Keratinocyte (primary cell): ENCODE data around the gene ST3GAL6. TPM values are rescaled to one million over a fixed set of nuclear protein-coding genes. Genes with fewer than 3 reads are reported as not detected.

Source experiments
- DNase-seq: peaks from one replicate; pipeline ENCODE4 v3.0.0-alpha.2; 2011; ENCODE audit warnings: low read depth, missing footprints, low spot score
- FAIRE-seq: peaks from 2 replicates; lab custom pipeline; 2011; peaks lifted over from hg19 to GRCh38; lab: Jason Lieb, UNC
- H2AFZ ChIP-seq: 2 replicates; pipeline ENCODE4 v1.6.0; 2012; ENCODE audit warnings: low read length, control low read depth, inconsistent platforms; ENCODE audit not compliant: control insufficient read depth
- H3K27ac ChIP-seq: 2 replicates; pipeline ENCODE4 v1.5.1; 2011; ENCODE audit warnings: low read length; ENCODE audit not compliant: control insufficient read depth, insufficient read depth
- H3K27me3 ChIP-seq: 3 replicates; pipeline ENCODE4 v1.6.0; 2011; ENCODE audit warnings: low read length; ENCODE audit not compliant: control insufficient read depth, insufficient read depth; ENCODE audit errors: extremely low read depth
- H3K36me3 ChIP-seq, 2 experiments: 2 replicates in 1 of 2; 3 replicates in 1 of 2; pipeline ENCODE4 v1.5.1; 2011; ENCODE audit warnings: low read length in 2 of 2, mild to moderate bottlenecking in 1 of 2; ENCODE audit not compliant: control insufficient read depth in 2 of 2, insufficient read depth in 2 of 2; ENCODE audit errors: extremely low read depth in 1 of 2
- H3K4me1 ChIP-seq: 3 replicates; pipeline ENCODE4 v1.5.1; 2011; ENCODE audit warnings: low read length; ENCODE audit not compliant: control insufficient read depth, insufficient read depth; ENCODE audit errors: extremely low read depth
- H3K4me2 ChIP-seq: 3 replicates; pipeline ENCODE4 v1.6.0; 2011; ENCODE audit warnings: low read depth, low read length; ENCODE audit not compliant: control insufficient read depth, insufficient read depth; ENCODE audit errors: extremely low read depth
- H3K4me3 ChIP-seq, 3 experiments: fragments of 200-600 bp in 1 of 3; sonication (generic) in 1 of 3; 2 replicates in 2 of 3; 3 replicates in 1 of 3; pipeline ENCODE4 v1.5.1; 2011 to 2016; ENCODE audit warnings: low read length in 3 of 3, mild to moderate bottlenecking in 3 of 3, control low read depth in 2 of 3, inconsistent platforms in 1 of 3, low read depth in 1 of 3, mixed read lengths in 1 of 3, mixed run types in 1 of 3, moderate library complexity in 1 of 3; ENCODE audit not compliant: control insufficient read depth in 2 of 3, insufficient read depth in 2 of 3; ENCODE audit errors: extremely low read depth in 1 of 3
- H3K79me2 ChIP-seq: 2 replicates; pipeline ENCODE4 v1.6.0; 2012; ENCODE audit warnings: low read length; ENCODE audit not compliant: control insufficient read depth, insufficient read depth
- H3K9ac ChIP-seq: 3 replicates; pipeline ENCODE4 v1.6.0; 2011; ENCODE audit warnings: low read length; ENCODE audit not compliant: control insufficient read depth, insufficient read depth; ENCODE audit errors: extremely low read depth
- H3K9me1 ChIP-seq: 3 replicates; pipeline ENCODE4 v1.6.0; 2011; ENCODE audit warnings: low read length; ENCODE audit not compliant: control insufficient read depth, insufficient read depth; ENCODE audit errors: extremely low read depth
- H3K9me3 ChIP-seq: 2 replicates; pipeline ENCODE4 v1.5.1; 2012; ENCODE audit warnings: low read depth, low read length; ENCODE audit not compliant: control insufficient read depth
- H4K20me1 ChIP-seq: 3 replicates; pipeline ENCODE4 v1.6.0; 2011; ENCODE audit warnings: low read length; ENCODE audit not compliant: control insufficient read depth, insufficient read depth; ENCODE audit errors: extremely low read depth
- EZH2 ChIP-seq: IDR thresholded peaks from one replicate; pipeline ENCODE4 v1.6.1; 2012; ENCODE audit warnings: inconsistent platforms, mild to moderate bottlenecking, low read length, moderate library complexity
- dilution Hi-C: fragments of 300-500 bp; cut with MboI; formaldehyde crosslinking; loops from one replicate; pipeline ENCODE4 v1.7.0; 2020; ENCODE audit warnings: low sequenced_read_pairs; ENCODE audit not compliant: extremely low pct_ligation_motif_present
- polyA plus RNA-seq, 5 experiments: library from polyadenylated mRNA; depleted of rRNA in 3 of 5; stranded (reverse) in 3 of 5; stranded (forward) in 1 of 5; unstranded in 1 of 5; fragments of >200 nt; gene quantifications; 1 replicate in 1 of 5; 2 replicates in 3 of 5; 3 replicates in 1 of 5; pipeline versions ENCODE4 v1.2.1 to v1.2.3, GENCODE V29; 2011 to 2012; ENCODE audit warnings: missing spikeins in 2 of 5, low read depth in 1 of 5, low replicate concordance in 1 of 5
- TF ChIP-seq, protein P1 (sequence below), 3 experiments: IDR thresholded peaks in 1 of 3; conservative IDR thresholded peaks in 1 of 3; optimal IDR thresholded peaks in 1 of 3; 2 replicates in 2 of 3; 3 replicates in 1 of 3; pipeline versions ENCODE3 to v1.5.1; 2011; ENCODE audit warnings: low read length in 3 of 3, mild to moderate bottlenecking in 3 of 3, moderate library complexity in 2 of 3, control low read depth in 1 of 3, inconsistent platforms in 1 of 3; ENCODE audit not compliant: insufficient read depth in 2 of 3; ENCODE audit errors: extremely low read depth in 1 of 3

ST3GAL6 gene
- polyA plus RNA-seq, 1 donor (not counting 4 experiments of a cell fraction or from before 2014, with no cell fraction given): 5.3 TPM

DNA sequence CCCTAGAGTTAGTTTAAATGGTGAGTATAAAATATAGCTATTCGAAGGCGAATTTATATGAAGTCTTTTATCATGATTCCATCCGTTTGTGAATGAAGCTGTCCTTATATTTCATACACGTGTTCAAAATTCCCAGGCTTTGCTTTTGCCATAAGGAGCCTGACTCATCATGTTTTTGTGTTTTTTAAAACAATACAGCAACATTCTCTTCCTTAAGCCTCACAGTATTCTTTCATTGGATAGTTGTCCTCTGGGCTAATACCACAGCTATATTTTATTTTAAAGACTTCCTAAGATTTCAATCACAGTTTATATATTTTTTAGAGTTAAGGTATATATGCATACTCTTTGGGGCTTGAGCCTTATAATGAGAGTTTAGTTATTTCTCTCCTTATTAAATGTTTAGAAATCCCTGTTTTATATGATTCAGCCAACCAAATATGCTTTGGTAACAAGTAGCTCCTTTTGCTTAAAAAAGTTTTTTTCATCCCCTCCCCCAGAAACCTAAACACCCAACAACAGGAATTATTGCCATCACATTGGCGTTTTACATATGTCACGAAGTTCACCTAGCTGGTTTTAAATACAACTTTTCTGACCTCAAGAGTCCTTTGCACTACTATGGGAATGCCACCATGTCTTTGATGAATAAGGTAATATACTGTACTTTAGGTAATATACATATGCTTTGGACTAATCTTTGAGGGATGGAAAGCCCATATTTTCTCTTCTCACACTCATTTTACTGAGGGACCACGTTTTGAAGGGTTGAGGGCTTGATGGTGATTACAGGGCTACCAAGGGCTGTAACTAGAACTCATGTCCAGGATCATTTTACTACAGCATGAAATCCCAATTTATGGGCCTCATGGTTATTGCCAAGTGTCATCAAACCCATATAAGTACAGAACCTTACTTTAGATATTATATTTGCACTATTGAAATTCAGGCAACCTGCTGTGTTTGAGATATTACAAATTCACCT, 28.5 kb downstream of the ST3GAL6 start:
- FAIRE-seq (peak; percentile 20), DNase-seq (no peak)
- H3K9me3 ChIP-seq: no peaks in the 10 kb centered on the region
- no peak overlapping the region for H3K27ac ChIP-seq
- no peaks in the 10 kb centered on the region for H3K9me1 ChIP-seq
- no peak overlapping the region for H3K4me3 ChIP-seq
- H3K36me3 ChIP-seq: peaks cover 3 to 7% of the 10 kb centered on the region in 2 experiments
- no peaks in the 10 kb centered on the region for H3K27me3 ChIP-seq
- H3K4me1 ChIP-seq: no peaks in the 10 kb centered on the region
- TF ChIP-seq EZH2: no peak
- TF ChIP-seq, protein P1, sequence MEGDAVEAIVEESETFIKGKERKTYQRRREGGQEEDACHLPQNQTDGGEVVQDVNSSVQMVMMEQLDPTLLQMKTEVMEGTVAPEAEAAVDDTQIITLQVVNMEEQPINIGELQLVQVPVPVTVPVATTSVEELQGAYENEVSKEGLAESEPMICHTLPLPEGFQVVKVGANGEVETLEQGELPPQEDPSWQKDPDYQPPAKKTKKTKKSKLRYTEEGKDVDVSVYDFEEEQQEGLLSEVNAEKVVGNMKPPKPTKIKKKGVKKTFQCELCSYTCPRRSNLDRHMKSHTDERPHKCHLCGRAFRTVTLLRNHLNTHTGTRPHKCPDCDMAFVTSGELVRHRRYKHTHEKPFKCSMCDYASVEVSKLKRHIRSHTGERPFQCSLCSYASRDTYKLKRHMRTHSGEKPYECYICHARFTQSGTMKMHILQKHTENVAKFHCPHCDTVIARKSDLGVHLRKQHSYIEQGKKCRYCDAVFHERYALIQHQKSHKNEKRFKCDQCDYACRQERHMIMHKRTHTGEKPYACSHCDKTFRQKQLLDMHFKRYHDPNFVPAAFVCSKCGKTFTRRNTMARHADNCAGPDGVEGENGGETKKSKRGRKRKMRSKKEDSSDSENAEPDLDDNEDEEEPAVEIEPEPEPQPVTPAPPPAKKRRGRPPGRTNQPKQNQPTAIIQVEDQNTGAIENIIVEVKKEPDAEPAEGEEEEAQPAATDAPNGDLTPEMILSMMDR (optimal IDR thresholded peaks at IDR 0.05 in 1 of 3, IDR thresholded peaks at IDR 0.05 in 1 of 3, conservative IDR thresholded peaks at IDR 0.05 in 1 of 3; ENCODE audit: extremely low read depth in 1 of 3, insufficient read depth in 2 of 3, low read length in 3 of 3): no peak
- no peaks in the 10 kb centered on the region for H3K79me2 ChIP-seq
- no peak overlapping the region for H2AFZ ChIP-seq
- no peak overlapping the region for H3K4me2 ChIP-seq
- dilution Hi-C loops: loop anchor here (25.0 kb wide), 1 partner anchor 179 kb away; no protein-coding TSS in a partner anchor
- H3K9ac ChIP-seq: no peak overlapping the region
- no peaks in the 10 kb centered on the region for H4K20me1 ChIP-seq

DNA sequence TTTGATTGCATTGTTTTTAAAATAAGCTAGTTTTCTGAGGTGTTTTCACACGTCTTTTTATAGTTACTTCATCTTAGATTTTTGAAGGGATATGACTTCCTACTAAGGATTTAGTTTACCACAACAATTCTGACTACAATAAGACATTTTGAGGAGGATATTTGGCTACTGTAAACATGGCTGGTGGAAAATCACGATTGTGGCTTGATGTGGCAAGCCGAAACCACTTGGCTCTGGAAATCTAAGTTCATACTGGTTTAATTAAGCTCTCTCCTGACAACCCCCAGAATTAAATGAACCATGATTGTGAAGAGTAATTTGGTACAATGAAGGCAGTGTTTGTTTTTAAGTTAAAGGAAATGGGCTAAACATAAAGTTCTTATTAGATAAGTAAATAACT, 30.8 kb downstream of the ST3GAL6 start:
- H3K9me3 ChIP-seq: no peaks in the 10 kb centered on the region
- dilution Hi-C loops: loop anchor here (25.0 kb wide), 1 partner anchor 182 kb away; no protein-coding TSS in a partner anchor
- no peaks in the 10 kb centered on the region for H4K20me1 ChIP-seq
- no peak for DNase-seq
- H3K27ac ChIP-seq: no peak overlapping the region
- H3K9ac ChIP-seq: no peak overlapping the region
- TF ChIP-seq, protein P1 (optimal IDR thresholded peaks at IDR 0.05 in 1 of 3, IDR thresholded peaks at IDR 0.05 in 1 of 3, conservative IDR thresholded peaks at IDR 0.05 in 1 of 3; ENCODE audit: extremely low read depth in 1 of 3, insufficient read depth in 2 of 3, low read length in 3 of 3): no peak
- TF ChIP-seq EZH2: no peak
- FAIRE-seq: no peak
- H3K4me1 ChIP-seq: peaks cover 12% of the 10 kb centered on the region
- no peaks in the 10 kb centered on the region for H3K9me1 ChIP-seq
- no peak overlapping the region for H3K4me3 ChIP-seq
- H3K4me2 ChIP-seq: no peak overlapping the region
- peaks cover 3 to 18% of the 10 kb centered on the region in 2 experiments for H3K36me3 ChIP-seq
- H3K27me3 ChIP-seq: no peaks in the 10 kb centered on the region
- no peak overlapping the region for H2AFZ ChIP-seq
- no peaks in the 10 kb centered on the region for H3K79me2 ChIP-seq
